H1 (cell line): ENCODE data around the gene CAPN9. TPM values are rescaled to one million over a fixed set of nuclear protein-coding genes. Genes with fewer than 3 reads are reported as not detected.

ENCODE experiments used
- CTCF ChIA-PET: fragments of 300-600 bp; sonication (Branson Sonifier 250); formaldehyde crosslinking; loops from one replicate; lab custom pipeline; 2021; ENCODE audit not compliant: partially characterized antibody; lab: Charles Lee
- POLR2A ChIA-PET: fragments of 300-600 bp; sonication (Branson Sonifier 250); formaldehyde crosslinking; loops from one replicate; lab custom pipeline; 2021; ENCODE audit warnings: inconsistent platforms; ENCODE audit not compliant: partially characterized antibody; lab: Charles Lee
- DNase-seq, 2 experiments: peaks; one replicate each; pipeline versions ENCODE4 v3.0.0 to v3.0.0-alpha.2; 2010 to 2022; ENCODE audit warnings: low spot score in 2 of 2, low read depth in 1 of 2, mixed read lengths in 1 of 2
- FAIRE-seq: peaks from 2 replicates; lab custom pipeline; 2011; peaks lifted over from hg19 to GRCh38; lab: Jason Lieb, UNC
- H2AFZ ChIP-seq: 2 replicates; pipeline ENCODE4 v1.8.1; 2012; ENCODE audit warnings: low read length, inconsistent platforms
- H2AK5ac ChIP-seq: 2 replicates; pipeline ENCODE4 v1.6.1; 2013; ENCODE audit warnings: low read depth, low read length
- H2BK120ac ChIP-seq: replicated peaks from 2 replicates; pipeline ENCODE3; 2013; ENCODE audit warnings: low read depth, low read length, inconsistent platforms
- H2BK12ac ChIP-seq: 2 replicates; pipeline ENCODE4 v1.6.1; 2013; ENCODE audit warnings: low read depth, low read length
- H2BK15ac ChIP-seq: 2 replicates; pipeline ENCODE4 v1.6.1; 2013; ENCODE audit warnings: low read length
- H2BK20ac ChIP-seq: 2 replicates; pipeline ENCODE4 v1.6.1; 2013; ENCODE audit warnings: low read length
- H2BK5ac ChIP-seq: 2 replicates; pipeline ENCODE4 v1.6.1; 2013; ENCODE audit warnings: low read depth, low read length
- H3K14ac ChIP-seq: 2 replicates; pipeline ENCODE4 v1.6.1; 2013; ENCODE audit warnings: inconsistent platforms; ENCODE audit not compliant: insufficient read length
- H3K18ac ChIP-seq: 2 replicates; pipeline ENCODE4 v1.6.1; 2013; ENCODE audit warnings: low read length; ENCODE audit errors: extremely low read depth
- H3K23ac ChIP-seq: 2 replicates; pipeline ENCODE4 v1.6.1; 2013; ENCODE audit warnings: inconsistent platforms; ENCODE audit not compliant: insufficient read length
- H3K23me2 ChIP-seq: 2 replicates; pipeline ENCODE4 v1.6.1; 2013; ENCODE audit warnings: low read depth, low read length
- H3K27ac ChIP-seq: 2 replicates; pipeline ENCODE4 v1.6.1; 2011; ENCODE audit warnings: low read depth, low read length, inconsistent platforms
- H3K27me3 ChIP-seq, 4 experiments: replicated peaks in 1 of 4; 1 replicate in 1 of 4; 2 replicates in 3 of 4; pipeline versions ENCODE4 v1.6.1 to v1.8.1; 2011 to 2013; ENCODE audit warnings: low read length in 3 of 4, mild to moderate bottlenecking in 3 of 4, inconsistent platforms in 2 of 4, mixed read lengths in 2 of 4, moderate library complexity in 1 of 4; ENCODE audit not compliant: control insufficient read depth in 3 of 4, insufficient read depth in 3 of 4; ENCODE audit errors: extremely low read depth in 1 of 4
- H3K36me3 ChIP-seq, 4 experiments: 2 replicates each; pipeline versions ENCODE4 v1.6.1 to v1.8.1; 2011 to 2013; ENCODE audit warnings: mild to moderate bottlenecking in 4 of 4, low read length in 3 of 4, moderate library complexity in 2 of 4, control low read depth in 1 of 4, inconsistent platforms in 1 of 4; ENCODE audit not compliant: insufficient read depth in 4 of 4, control insufficient read depth in 2 of 4
- H3K4ac ChIP-seq: replicated peaks from 2 replicates; pipeline ENCODE3; 2013; ENCODE audit warnings: low read length, low read depth, mixed read lengths, inconsistent platforms; ENCODE audit not compliant: insufficient read length
- H3K4me1 ChIP-seq, 4 experiments: replicated peaks in 1 of 4; 1 replicate in 1 of 4; 2 replicates in 3 of 4; pipeline versions ENCODE4 v1.6.1 to v1.8.1; 2011 to 2013; ENCODE audit warnings: low read length in 3 of 4, inconsistent platforms in 2 of 4, mixed read lengths in 1 of 4; ENCODE audit not compliant: insufficient read depth in 4 of 4, control insufficient read depth in 3 of 4
- H3K4me2 ChIP-seq, 2 experiments: 2 replicates each; pipeline versions ENCODE4 v1.6.1 to v1.8.1; 2011 to 2013; ENCODE audit warnings: low read depth in 2 of 2, low read length in 2 of 2, control low read depth in 1 of 2, inconsistent platforms in 1 of 2, mild to moderate bottlenecking in 1 of 2; ENCODE audit not compliant: insufficient read depth in 1 of 2
- H3K4me3 ChIP-seq, 4 experiments: fragments of 200-600, 300-600 bp in 1 of 4; sonication (generic), shearing (Covaris generic), sonication (Bioruptor Twin) in 1 of 4; 2 replicates each; pipeline versions ENCODE4 v1.5.1 to v1.8.1; 2011 to 2016; ENCODE audit warnings: low read length in 4 of 4, low read depth in 3 of 4, control low read depth in 2 of 4, inconsistent platforms in 2 of 4, mild to moderate bottlenecking in 2 of 4, mixed read lengths in 1 of 4, moderate library complexity in 1 of 4; ENCODE audit not compliant: insufficient read depth in 2 of 4; ENCODE audit errors: extremely low read depth in 1 of 4
- H3K56ac ChIP-seq: replicated peaks from 2 replicates; pipeline ENCODE3; 2013; ENCODE audit warnings: low read depth, mild to moderate bottlenecking, mixed read lengths, low read length, inconsistent platforms; ENCODE audit not compliant: insufficient read length
- H3K79me1 ChIP-seq: 2 replicates; pipeline ENCODE4 v1.6.1; 2013; ENCODE audit warnings: low read depth, low read length, control low read depth
- H3K79me2 ChIP-seq, 2 experiments: 2 replicates each; pipeline versions ENCODE4 v1.6.1 to v1.8.1; 2012 to 2013; ENCODE audit warnings: low read length in 2 of 2, mild to moderate bottlenecking in 2 of 2, inconsistent platforms in 1 of 2; ENCODE audit not compliant: insufficient read depth in 2 of 2, control insufficient read depth in 1 of 2
- H3K9ac ChIP-seq, 4 experiments: replicated peaks in 1 of 4; 1 replicate in 1 of 4; 2 replicates in 3 of 4; pipeline versions ENCODE4 v1.6.1 to v1.8.1; 2011 to 2013; ENCODE audit warnings: low read depth in 3 of 4, low read length in 3 of 4, control low read depth in 2 of 4, mild to moderate bottlenecking in 2 of 4, moderate library complexity in 2 of 4, inconsistent platforms in 1 of 4; ENCODE audit errors: extremely low read depth in 1 of 4
- H3K9me3 ChIP-seq, 2 experiments: 2 replicates each; pipeline versions ENCODE4 v1.6.1 to v1.8.1; 2012 to 2013; ENCODE audit warnings: mild to moderate bottlenecking in 2 of 2, moderate library complexity in 2 of 2, control low read depth in 1 of 2, inconsistent platforms in 1 of 2, low read depth in 1 of 2, low read length in 1 of 2, mixed read lengths in 1 of 2; ENCODE audit not compliant: insufficient read depth in 2 of 2
- H4K20me1 ChIP-seq, 2 experiments: replicated peaks in 1 of 2; 2 replicates each; pipeline versions ENCODE3 to v1.8.1; 2011 to 2013; ENCODE audit warnings: inconsistent platforms in 2 of 2, low read length in 2 of 2, mild to moderate bottlenecking in 1 of 2; ENCODE audit not compliant: insufficient read depth in 2 of 2, control insufficient read depth in 1 of 2
- H4K5ac ChIP-seq: 2 replicates; pipeline ENCODE4 v1.6.1; 2013; ENCODE audit warnings: low read length, low read depth, mixed read lengths, inconsistent platforms; ENCODE audit not compliant: insufficient read length
- H4K8ac ChIP-seq: 2 replicates; pipeline ENCODE4 v1.8.0; 2013; ENCODE audit warnings: mild to moderate bottlenecking, moderate library complexity, low read length, inconsistent platforms; ENCODE audit not compliant: insufficient read depth; ENCODE audit errors: extremely low read depth
- H4K91ac ChIP-seq: replicated peaks from 2 replicates; pipeline ENCODE3; 2013; ENCODE audit warnings: low read length, mixed read lengths, inconsistent platforms; ENCODE audit not compliant: insufficient read length
- ASH2L ChIP-seq: fragments of 200-600, 300-600 bp; sonication (generic); IDR thresholded peaks from one replicate; pipeline ENCODE4 v1.7.1; 2017; ENCODE audit warnings: low read length
- ATF2 ChIP-seq: IDR thresholded peaks from 2 replicates; pipeline ENCODE4 v1.6.1; 2012; ENCODE audit warnings: low read length, inconsistent platforms
- CEBPB ChIP-seq: IDR thresholded peaks from 2 replicates; pipeline ENCODE4 v1.6.1; 2012; ENCODE audit warnings: low read depth, low read length
- EGR1 ChIP-seq: IDR thresholded peaks from 2 replicates; pipeline ENCODE4 v1.6.1; 2011; ENCODE audit warnings: low read depth, low read length, borderline replicate concordance
- PHF8 ChIP-seq: fragments of 200-600 bp; sonication (generic); conservative IDR thresholded peaks from 2 replicates; pipeline ENCODE4 v1.7.1; 2012; ENCODE audit warnings: low read depth, mild to moderate bottlenecking, inconsistent platforms, low read length, moderate library complexity
- POU5F1 ChIP-seq: IDR thresholded peaks from 2 replicates; pipeline ENCODE4 v1.6.1; 2011; ENCODE audit warnings: low read depth, mild to moderate bottlenecking, low read length, moderate library complexity
- RBBP5 ChIP-seq: IDR thresholded peaks from 2 replicates; pipeline ENCODE4 v1.7.1; 2012; ENCODE audit warnings: low read depth, mild to moderate bottlenecking, inconsistent platforms, low read length, moderate library complexity, borderline replicate concordance
- RFX5 ChIP-seq: IDR thresholded peaks from 2 replicates; pipeline ENCODE4 v1.6.1; 2011; ENCODE audit warnings: low read depth, low read length, improper control_type of control experiment, borderline replicate concordance
- RXRA ChIP-seq: IDR thresholded peaks from 2 replicates; pipeline ENCODE4 v1.6.1; 2011; ENCODE audit warnings: low read depth, mild to moderate bottlenecking, low read length, moderate library complexity; ENCODE audit not compliant: insufficient read depth
- SRF ChIP-seq: IDR thresholded peaks from 2 replicates; pipeline ENCODE4 v1.6.1; 2011; ENCODE audit warnings: mild to moderate bottlenecking, low read depth, low read length, moderate library complexity
- WGBS, 2 experiments: shearing (Covaris generic) in 1 of 2; methylation state at CpG; one replicate each; pipeline versions ENCODE4 v1.1.6 to v1.1.7; 2013 to 2015; ENCODE audit warnings: low lambda C conversion rate in 2 of 2, mixed read lengths in 2 of 2, inconsistent platforms in 1 of 2, low coverage in 1 of 2, missing lambda C conversion rate in 1 of 2; ENCODE audit not compliant: insufficient replicate concordance in 2 of 2, insufficient coverage in 1 of 2, insufficient read length in 1 of 2; ENCODE audit errors: extremely low coverage in 1 of 2, missing lambda C conversion rate in 1 of 2; 5-methylcytosine and 5-hydroxymethylcytosine counted together
- polyA plus RNA-seq, 7 experiments: library from polyadenylated mRNA; depleted of rRNA in 3 of 7; stranded (reverse) in 5 of 7; unstranded in 2 of 7; fragments of >200 nt in 5 of 7; fragments of 200-250 nt in 2 of 7; gene quantifications; 1 replicate in 5 of 7; 2 replicates in 1 of 7; 4 replicates in 1 of 7; pipeline versions ENCODE4 v1.2.1 to v1.2.3, GENCODE V29; 2011 to 2013; ENCODE audit warnings: missing spikeins in 2 of 7, mixed read lengths in 2 of 7
- total RNA-seq: library from RNA; stranded (reverse); fragmentation: NEBNext Ultra II Directional; extraction: Animal tissue kit (Norgen Biotek cat#: 25700); gene quantifications from 2 replicates; pipeline ENCODE4 v1.2.1, GENCODE V29; 2021

CAPN9 gene
- total and polyA plus RNA-seq, 2 of the 8 experiments (the other 6 are each of a cell fraction or from before 2014, with no cell fraction given) = 0.22 to 0.76 TPM

GRCh38 chr1:230717251-230717650, 29.9 kb upstream of the CAPN9 start:
- H3K4me3 ChIP-seq = no peak overlapping the region
- H3K4ac ChIP-seq = no peak overlapping the region
- H2AK5ac ChIP-seq = no peak overlapping the region
- H4K91ac ChIP-seq = no peak overlapping the region
- no peak overlapping the region for H4K8ac ChIP-seq
- DNase-seq (no peak), FAIRE-seq (no peak)
- H2BK20ac ChIP-seq = no peak overlapping the region
- no peak overlapping the region for H3K56ac ChIP-seq
- peaks cover 0 to 10% (median 4%) of the 10 kb centered on the region in 4 experiments; a peak in 4 of 7 replicates for H3K4me1 ChIP-seq
- H2BK15ac ChIP-seq = no peak overlapping the region
- no peak overlapping the region for H3K23ac ChIP-seq
- H3K27ac ChIP-seq = no peak overlapping the region
- ChIA-PET CTCF (interaction anchor here (0.6 to 1.3 kb wide), 4 partner anchors 12 to 48 kb away, joined by 3 to 4 read pairs (median 3); no protein-coding TSS in a partner anchor), POLR2A (no interaction called here)
- H2BK5ac ChIP-seq = no peak overlapping the region
- H2BK120ac ChIP-seq = no peak overlapping the region
- no peak overlapping the region for H2AFZ ChIP-seq
- no peaks in the 10 kb centered on the region for H3K36me3 ChIP-seq
- H4K5ac ChIP-seq = no peak overlapping the region
- peaks cover 5 to 6% of the 10 kb centered on the region in 2 experiments; a peak in 3 of 4 replicates for H3K9me3 ChIP-seq
- no peak overlapping the region for H2BK12ac ChIP-seq
- H3K79me1 ChIP-seq = no peaks in the 10 kb centered on the region
- 94% methylated on average over 1 of the region's 1 CpG; no CpG with 5 or more reads in 1 of the 2 experiments for WGBS, 2 experiments
- H3K9ac ChIP-seq = no peak overlapping the region
- H3K4me2 ChIP-seq = no peak overlapping the region
- H3K27me3 ChIP-seq = no peaks in the 10 kb centered on the region; a peak in 2 of 7 replicates
- H3K23me2 ChIP-seq = no peaks in the 10 kb centered on the region
- no peak overlapping the region for H3K18ac ChIP-seq
- no peaks in the 10 kb centered on the region for H3K79me2 ChIP-seq
- H4K20me1 ChIP-seq = no peaks in the 10 kb centered on the region
- H3K14ac ChIP-seq = no peak overlapping the region
- TF ChIP-seq SRF (no peak), RXRA (no peak), RBBP5 (no peak), ATF2 (no peak), ASH2L (no peak), CEBPB (no peak), RFX5 (no peak), PHF8 (no peak), EGR1 (no peak), POU5F1 (no peak)
